B cell (primary cell): ENCODE measurements around the gene NPHS1.

ENCODE experiments used
- CTCF ChIP-seq: fragments of 200-600 bp; IDR thresholded peaks from one replicate; pipeline ENCODE4 v1.8.0; 2022; ENCODE audit warnings: antibody characterized with exemption, mild to moderate bottlenecking
- EZH2 ChIP-seq: IDR thresholded peaks from 2 replicates; pipeline ENCODE4 v1.6.1; 2012; ENCODE audit warnings: borderline replicate concordance, low read depth, mild to moderate bottlenecking, moderate library complexity, low read length; ENCODE audit not compliant: insufficient read depth, poor library complexity, severe bottlenecking

- TF ChIP-seq CTCF = no peak
- TF ChIP-seq EZH2 = no peak
These were observed 44.7 kb downstream of the NPHS1 start for GRCh38 chr19:35807633-35808032.
